H1 (cell line): ENCODE results near the gene ALG14. TPM values are rescaled to one million over a fixed set of nuclear protein-coding genes. Genes with fewer than 3 reads are reported as not detected.

ENCODE experiments used
- ATF2 ChIP-seq: IDR thresholded peaks from 2 replicates; pipeline ENCODE4 v1.6.1; 2012; ENCODE audit warnings: low read length, inconsistent platforms
- CHD7 ChIP-seq: fragments of 300-600 bp; sonication (generic); IDR thresholded peaks from 2 replicates; pipeline ENCODE4 v1.7.1; 2012; ENCODE audit warnings: low read length, moderate library complexity, mild to moderate bottlenecking, inconsistent platforms; ENCODE audit not compliant: insufficient replicate concordance
- GTF2F1 ChIP-seq: IDR thresholded peaks from 2 replicates; pipeline ENCODE4 v1.6.1; 2012; ENCODE audit warnings: low read depth, low read length, improper control_type of control experiment, borderline replicate concordance
- TAF1 ChIP-seq: IDR thresholded peaks from 2 replicates; pipeline ENCODE4 v1.6.1; 2011; ENCODE audit warnings: mild to moderate bottlenecking, low read depth, low read length
- TEAD4 ChIP-seq: IDR thresholded peaks from 2 replicates; pipeline ENCODE4 v1.6.1; 2012; ENCODE audit warnings: low read depth, low read length, inconsistent platforms, mixed read lengths
- ZNF274 ChIP-seq: IDR thresholded peaks from 2 replicates; pipeline ENCODE4 v1.7.0; 2012; ENCODE audit warnings: low read length, borderline replicate concordance; ENCODE audit errors: extremely low read depth
- polyA plus RNA-seq, 7 experiments: library from polyadenylated mRNA; depleted of rRNA in 3 of 7; stranded (reverse) in 5 of 7; unstranded in 2 of 7; fragments of >200 nt in 5 of 7; fragments of 200-250 nt in 2 of 7; gene quantifications; 1 replicate in 5 of 7; 2 replicates in 1 of 7; 4 replicates in 1 of 7; pipeline versions ENCODE4 v1.2.1 to v1.2.3, GENCODE V29; 2011 to 2013; ENCODE audit warnings: missing spikeins in 2 of 7, mixed read lengths in 2 of 7
- total RNA-seq: library from RNA; stranded (reverse); fragmentation: NEBNext Ultra II Directional; extraction: Animal tissue kit (Norgen Biotek cat#: 25700); gene quantifications from 2 replicates; pipeline ENCODE4 v1.2.1, GENCODE V29; 2021

The ALG14 gene
- total and polyA plus RNA-seq, 2 of the 8 experiments (the other 6 are each of a cell fraction or from before 2014, with no cell fraction given): 0.95 to 1.3 TPM

- TF ChIP-seq CHD7 (no peak), TEAD4 (no peak), GTF2F1 (no peak), TAF1 (no peak), ZNF274 (no peak), ATF2 (no peak)
- TF ChIP-seq, all 59 proteins: peak for 0
These were observed 62.6 kb downstream of the ALG14 start (continued) for GRCh38 chr1:95010158-95010557.
